IPS-20b (cell line): ENCODE results near the gene EIPR1.

Experiments
- H3K27ac ChIP-seq: one replicate; pipeline ENCODE4 v1.5.1; 2013; ENCODE audit warnings: low read length
- H3K27me3 ChIP-seq: 2 replicates; pipeline ENCODE4 v1.6.1; 2013; ENCODE audit warnings: mild to moderate bottlenecking, low read length, inconsistent platforms; ENCODE audit not compliant: insufficient read depth
- H3K36me3 ChIP-seq: 2 replicates; pipeline ENCODE4 v1.6.1; 2013; ENCODE audit warnings: low read depth, mild to moderate bottlenecking, inconsistent platforms, low read length, moderate library complexity; ENCODE audit not compliant: insufficient read depth
- H3K4me1 ChIP-seq: 2 replicates; pipeline ENCODE4 v1.6.1; 2013; ENCODE audit warnings: mild to moderate bottlenecking, control low read depth, inconsistent platforms, low read length, moderate library complexity; ENCODE audit not compliant: insufficient read depth
- H3K4me3 ChIP-seq: 2 replicates; pipeline ENCODE4 v1.5.1; 2013; ENCODE audit warnings: mild to moderate bottlenecking, low read length, inconsistent platforms
- H3K9ac ChIP-seq: 2 replicates; pipeline ENCODE4 v1.6.1; 2013; ENCODE audit warnings: low read depth, mild to moderate bottlenecking, inconsistent platforms, low read length, moderate library complexity
- H3K9me3 ChIP-seq: 2 replicates; pipeline ENCODE4 v1.6.1; 2013; ENCODE audit warnings: mild to moderate bottlenecking, low read depth, low read length, inconsistent platforms; ENCODE audit not compliant: insufficient read depth

EIPR1 gene

DNA sequence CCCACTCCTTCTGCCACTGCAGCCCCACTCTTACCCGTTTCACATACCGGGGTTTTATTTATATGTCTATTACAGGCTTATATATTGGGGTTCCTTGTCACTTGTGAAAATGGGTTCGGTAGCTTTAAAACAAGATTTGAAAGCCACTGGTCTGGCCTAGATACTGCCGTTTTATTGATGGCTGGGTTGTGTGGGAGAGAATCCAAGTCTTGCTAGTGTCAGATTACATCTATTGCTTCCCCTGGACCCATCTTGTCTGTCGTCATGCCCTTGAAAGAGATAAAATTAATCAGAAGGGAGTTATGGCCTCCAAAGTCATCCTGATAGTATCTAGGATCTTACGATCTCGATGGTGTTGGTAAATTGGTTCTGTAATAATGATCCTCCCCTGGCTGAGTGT, 79.4 kb downstream of the EIPR1 start:
- no peaks in the 10 kb centered on the region for H3K36me3 ChIP-seq
- peaks cover 10% of the 10 kb centered on the region for H3K4me1 ChIP-seq
- no peak overlapping the region for H3K9ac ChIP-seq
- no peak overlapping the region for H3K27ac ChIP-seq
- no peaks in the 10 kb centered on the region for H3K9me3 ChIP-seq
- no peak overlapping the region for H3K4me3 ChIP-seq
- no peaks in the 10 kb centered on the region for H3K27me3 ChIP-seq

DNA sequence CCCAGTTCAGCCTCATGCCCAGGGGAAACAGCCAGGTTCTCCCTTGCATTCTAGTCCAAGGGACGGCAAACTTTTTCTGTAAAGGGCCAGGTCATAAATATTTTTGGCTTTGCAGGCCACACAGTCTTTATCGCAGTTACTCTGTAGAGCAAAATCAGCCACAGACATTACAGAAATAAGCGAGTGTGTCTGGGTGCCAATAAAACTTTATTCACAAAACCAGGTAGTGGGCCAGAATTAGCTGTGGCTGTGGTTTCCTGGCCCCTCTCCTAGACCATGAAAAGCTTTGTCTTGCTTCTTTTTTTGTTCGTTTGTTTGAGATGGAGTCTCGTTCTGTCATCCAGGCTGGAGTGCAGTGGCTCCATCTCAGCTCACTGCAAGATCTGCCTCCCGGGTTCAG, 80.1 kb downstream of the EIPR1 start:
- Histone ChIP-seq H3K9me3 (no peaks in the 10 kb centered on the region), H3K27me3 (no peaks in the 10 kb centered on the region), H3K27ac (no peak overlapping the region), H3K4me3 (no peak overlapping the region), H3K9ac (no peak overlapping the region), H3K4me1 (peaks cover 10% of the 10 kb centered on the region), H3K36me3 (no peaks in the 10 kb centered on the region)

DNA sequence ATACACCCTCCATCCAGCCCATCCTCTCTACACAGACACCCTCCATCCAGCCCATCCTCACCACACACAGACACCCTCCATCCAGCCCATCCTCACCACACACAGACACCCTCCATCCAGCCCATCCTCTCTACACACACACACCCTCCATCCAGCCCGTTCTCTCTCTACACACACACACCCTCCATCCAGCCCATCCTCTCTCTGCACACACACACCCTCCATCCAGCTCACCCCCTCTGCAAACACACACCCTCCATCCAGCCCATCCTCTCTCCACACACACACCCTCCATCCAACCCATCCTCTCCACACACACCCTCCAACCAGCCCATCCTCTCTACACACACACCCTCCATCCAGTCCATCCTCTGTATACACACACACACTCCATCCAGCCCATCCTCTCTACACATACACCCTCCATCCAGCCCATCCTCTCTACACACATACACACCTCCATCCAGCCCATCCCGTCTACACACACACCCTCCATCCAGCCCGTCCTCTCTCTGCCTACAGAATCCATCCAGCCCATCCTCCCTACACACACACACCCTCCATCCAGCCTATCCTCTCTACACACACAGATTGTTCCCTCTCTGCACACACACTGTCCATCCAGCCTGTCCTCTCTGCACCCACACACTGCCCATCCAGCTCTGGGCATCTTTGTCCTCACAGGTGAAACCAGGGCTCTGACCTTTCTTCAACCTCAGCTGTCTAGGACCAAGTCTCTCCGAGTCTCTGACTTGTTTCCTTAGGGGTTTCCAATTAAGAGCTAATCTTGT, 81.2 kb downstream of the EIPR1 start:
- H3K36me3 ChIP-seq = no peaks in the 10 kb centered on the region
- no peak overlapping the region for H3K9ac ChIP-seq

DNA sequence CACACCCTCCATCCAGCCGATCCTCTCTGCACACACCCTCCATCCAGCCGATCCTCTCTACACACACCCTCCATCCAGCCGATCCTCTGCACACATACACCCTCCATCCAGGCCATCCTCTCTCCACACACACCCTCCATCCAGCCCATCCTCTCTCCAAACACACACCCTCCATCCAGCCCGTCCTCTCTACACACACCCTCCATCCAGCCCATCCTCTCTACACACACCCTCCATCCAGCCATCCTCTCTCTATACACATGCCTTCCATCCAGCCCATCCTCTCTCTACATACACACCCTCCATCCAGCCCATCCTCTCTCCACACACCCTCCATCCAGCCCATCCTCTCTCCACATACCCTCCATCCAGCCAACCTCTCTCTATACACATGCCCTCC, 83.1 kb downstream of the EIPR1 start:
- H3K36me3 ChIP-seq = no peaks in the 10 kb centered on the region
- no peaks in the 10 kb centered on the region for H3K27me3 ChIP-seq
- no peaks in the 10 kb centered on the region for H3K9me3 ChIP-seq
- peaks cover 3% of the 10 kb centered on the region; the same call in 1 of the 2 replicates for H3K4me1 ChIP-seq
- no peak overlapping the region for H3K27ac ChIP-seq
- no peak overlapping the region for H3K9ac ChIP-seq
- no peak overlapping the region for H3K4me3 ChIP-seq

More for the DNA sequence above, 81.2 kb downstream of the EIPR1 start:
- H3K27ac ChIP-seq = no peak overlapping the region
- no peak overlapping the region for H3K4me3 ChIP-seq
- H3K9me3 ChIP-seq = no peaks in the 10 kb centered on the region
- peaks cover 10% of the 10 kb centered on the region for H3K4me1 ChIP-seq
- H3K27me3 ChIP-seq = no peaks in the 10 kb centered on the region

DNA sequence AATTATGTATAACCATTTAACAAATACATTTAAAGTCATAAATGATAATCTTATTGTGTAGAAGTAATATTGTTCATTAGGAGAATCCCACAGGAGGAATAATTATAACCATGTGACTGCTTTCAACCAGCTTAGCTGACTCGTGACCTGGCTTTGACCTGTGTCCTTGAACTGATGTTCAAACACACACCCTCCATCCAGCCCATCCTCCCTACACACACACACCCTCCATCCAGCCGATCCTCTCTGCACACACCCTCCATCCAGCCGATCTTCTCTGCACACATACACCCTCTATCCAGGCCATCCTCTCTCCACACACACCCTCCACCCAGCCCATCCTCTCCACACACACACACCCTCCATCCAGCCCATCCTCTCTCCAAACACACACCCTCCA, 83.5 kb downstream of the EIPR1 start:
- Histone ChIP-seq H3K27ac (no peak overlapping the region), H3K4me1 (peaks cover 3% of the 10 kb centered on the region; the same call in 1 of the 2 replicates), H3K36me3 (no peaks in the 10 kb centered on the region), H3K27me3 (no peaks in the 10 kb centered on the region), H3K4me3 (no peak overlapping the region), H3K9me3 (no peaks in the 10 kb centered on the region), H3K9ac (no peak overlapping the region)

DNA sequence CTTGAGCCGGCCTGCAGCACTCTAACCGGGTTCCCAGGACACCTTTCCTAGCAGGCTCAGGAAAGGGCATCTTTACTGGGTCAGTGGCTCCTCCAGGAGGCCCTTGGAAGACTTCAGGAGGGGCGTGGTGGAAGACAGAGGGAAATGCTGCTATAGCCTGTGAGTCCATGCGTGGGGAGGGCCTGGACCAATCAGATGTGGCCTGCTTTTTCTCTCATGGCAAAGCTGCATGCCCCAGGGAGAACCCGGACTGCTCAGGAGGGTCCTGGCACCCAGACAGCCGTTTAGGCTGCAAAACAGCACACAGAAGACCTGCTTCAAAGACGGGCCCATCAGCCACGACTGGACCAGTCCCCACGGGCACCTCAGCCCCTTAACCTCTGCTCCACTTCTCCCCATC, 84.4 kb downstream of the EIPR1 start:
- Histone ChIP-seq H3K9me3 (no peaks in the 10 kb centered on the region), H3K4me1 (peaks cover 3% of the 10 kb centered on the region; the same call in 1 of the 2 replicates), H3K27me3 (no peaks in the 10 kb centered on the region), H3K9ac (no peak overlapping the region), H3K27ac (no peak overlapping the region), H3K36me3 (no peaks in the 10 kb centered on the region), H3K4me3 (no peak overlapping the region)

DNA sequence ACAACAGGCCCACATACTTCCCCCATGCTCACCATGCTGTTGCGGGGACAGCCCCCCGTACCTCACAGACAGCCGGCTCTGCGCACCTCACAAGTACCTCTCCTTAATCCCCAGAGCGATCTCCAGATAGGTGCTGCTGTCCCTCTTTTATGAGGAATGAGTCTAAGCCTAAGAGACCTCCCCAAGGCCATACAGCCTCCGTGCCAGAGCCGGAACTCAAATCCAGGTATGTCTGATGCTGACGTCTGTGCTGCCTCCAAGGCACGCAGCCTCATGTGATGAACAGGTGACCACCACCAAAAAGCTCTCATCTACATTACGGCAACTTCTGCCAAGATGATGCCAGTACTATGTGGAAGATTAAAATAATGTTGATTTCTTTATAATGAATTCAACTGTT, 85.2 kb downstream of the EIPR1 start:
- H3K4me3 ChIP-seq = no peak overlapping the region

DNA sequence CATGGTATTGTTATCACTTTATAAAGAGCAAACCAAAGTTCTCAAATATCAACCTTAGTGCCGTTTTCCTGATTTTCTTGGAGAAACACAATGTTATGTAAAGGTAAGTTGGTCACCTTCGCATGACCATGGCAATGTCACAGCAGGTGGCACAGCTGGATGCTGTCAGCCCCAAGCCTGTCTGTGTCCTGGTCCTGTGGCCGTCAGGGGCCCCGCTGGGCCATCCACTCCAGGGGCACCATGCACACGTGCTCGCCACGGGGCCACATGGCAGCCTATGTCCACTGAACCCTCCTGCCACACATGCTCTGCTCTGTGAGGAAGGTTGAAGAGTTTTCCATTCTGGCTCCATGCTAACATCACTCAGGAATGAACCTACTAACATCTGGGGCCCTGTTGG, 85.9 kb downstream of the EIPR1 start:
- Histone ChIP-seq H3K36me3 (no peaks in the 10 kb centered on the region), H3K9ac (no peak overlapping the region), H3K27ac (no peak overlapping the region), H3K27me3 (no peaks in the 10 kb centered on the region), H3K4me3 (no peak overlapping the region), H3K4me1 (peaks cover 3% of the 10 kb centered on the region; the same call in 1 of the 2 replicates), H3K9me3 (no peaks in the 10 kb centered on the region)

More for the DNA sequence above, 85.2 kb downstream of the EIPR1 start:
- Histone ChIP-seq H3K27ac (no peak overlapping the region), H3K36me3 (no peaks in the 10 kb centered on the region), H3K9ac (no peak overlapping the region), H3K27me3 (no peaks in the 10 kb centered on the region), H3K4me1 (peaks cover 3% of the 10 kb centered on the region; the same call in 1 of the 2 replicates), H3K9me3 (no peaks in the 10 kb centered on the region)

DNA sequence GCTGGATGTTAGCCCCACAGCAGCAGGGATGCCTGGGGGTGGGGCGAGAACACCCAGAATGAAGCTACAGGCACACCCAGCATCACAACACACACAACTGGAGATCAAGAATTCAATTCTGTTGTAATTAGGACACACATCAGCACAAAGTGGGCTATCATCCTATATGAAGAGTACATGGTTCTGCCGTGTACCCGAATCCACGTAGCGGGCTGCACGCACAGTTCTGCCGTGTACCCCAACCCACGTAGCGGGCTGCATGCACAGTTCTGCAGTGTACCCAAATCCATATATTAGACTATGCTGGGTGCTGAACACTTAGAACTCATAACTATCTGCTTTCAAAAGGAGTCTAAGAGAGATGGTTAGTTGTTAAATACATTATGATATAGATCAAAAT, 86.5 kb downstream of the EIPR1 start:
- Histone ChIP-seq H3K9ac (no peak overlapping the region), H3K9me3 (no peaks in the 10 kb centered on the region), H3K4me3 (no peak overlapping the region), H3K27ac (no peak overlapping the region), H3K27me3 (no peaks in the 10 kb centered on the region), H3K36me3 (no peaks in the 10 kb centered on the region), H3K4me1 (peaks cover 3% of the 10 kb centered on the region; the same call in 1 of the 2 replicates)

DNA sequence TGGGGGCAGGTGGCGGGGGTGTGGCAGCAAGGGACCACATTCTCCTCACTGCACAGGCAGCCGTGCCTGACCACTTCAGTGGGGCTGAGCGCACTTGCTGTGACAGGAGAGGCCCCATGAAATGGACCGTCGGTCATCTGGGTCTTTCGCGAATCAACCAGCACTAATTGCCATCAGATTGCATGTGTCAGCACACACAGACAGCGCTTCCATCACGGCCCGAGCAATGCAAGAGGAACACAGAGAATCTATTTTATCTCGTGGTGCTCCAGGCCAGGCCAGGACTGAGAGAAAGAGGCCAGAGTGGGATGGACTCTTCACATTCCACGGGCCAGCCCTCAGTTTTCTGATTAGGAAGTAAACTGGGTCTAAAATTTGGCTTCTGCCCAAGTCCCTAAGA, 87.0 kb downstream of the EIPR1 start:
- Histone ChIP-seq H3K36me3 (no peaks in the 10 kb centered on the region), H3K27ac (no peak overlapping the region), H3K27me3 (no peaks in the 10 kb centered on the region), H3K9me3 (no peaks in the 10 kb centered on the region), H3K4me1 (peaks cover 3% of the 10 kb centered on the region; the same call in 1 of the 2 replicates), H3K9ac (no peak overlapping the region), H3K4me3 (no peak overlapping the region)

DNA sequence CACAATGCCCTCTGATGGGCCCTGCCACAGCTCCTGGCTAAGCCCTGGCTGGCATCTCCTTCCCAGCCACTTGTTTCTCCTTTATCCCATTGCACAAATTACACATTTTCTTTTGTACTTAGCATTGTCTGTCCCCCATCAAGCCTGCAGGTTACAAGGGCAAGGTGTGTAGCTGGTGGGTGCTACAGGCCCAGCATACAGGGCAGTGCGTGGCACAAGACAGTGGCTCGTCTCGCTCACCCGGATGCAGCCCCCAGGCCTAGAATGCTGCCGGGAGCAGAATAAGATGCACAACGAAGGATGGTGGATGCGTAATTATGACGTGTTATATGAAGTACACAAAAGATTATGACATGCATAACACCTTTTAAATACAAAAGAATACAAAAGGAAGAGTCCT, 87.6 kb downstream of the EIPR1 start:
- Histone ChIP-seq H3K27ac (no peak overlapping the region), H3K36me3 (no peaks in the 10 kb centered on the region), H3K4me3 (no peak overlapping the region), H3K27me3 (no peaks in the 10 kb centered on the region), H3K9me3 (no peaks in the 10 kb centered on the region), H3K4me1 (peaks cover 3% of the 10 kb centered on the region; the same call in 1 of the 2 replicates), H3K9ac (no peak overlapping the region)

DNA sequence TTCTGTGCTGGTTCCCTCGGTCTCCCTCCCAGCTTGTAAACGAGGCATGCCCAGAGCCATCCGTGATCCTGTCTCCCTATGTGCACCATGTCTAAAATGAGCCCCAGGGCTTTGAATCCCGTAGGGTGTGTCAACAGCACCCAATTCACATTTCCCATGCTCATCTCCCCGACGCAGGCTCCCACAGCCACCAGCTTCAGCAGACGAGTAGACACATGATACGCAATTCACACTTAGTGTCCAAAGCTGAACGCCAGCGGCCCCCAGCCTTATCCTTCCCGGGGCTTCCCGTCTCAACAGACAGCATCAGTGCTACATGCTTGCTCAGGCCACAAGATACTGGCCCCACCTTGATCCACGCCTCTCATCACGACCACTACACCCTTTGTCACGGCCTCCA, 88.1 kb downstream of the EIPR1 start:
- no peaks in the 10 kb centered on the region for H3K36me3 ChIP-seq
- no peak overlapping the region for H3K9ac ChIP-seq
- H3K4me1 ChIP-seq = peaks cover 3% of the 10 kb centered on the region; the same call in 1 of the 2 replicates
- no peak overlapping the region for H3K4me3 ChIP-seq
- H3K27me3 ChIP-seq = no peaks in the 10 kb centered on the region
- no peaks in the 10 kb centered on the region for H3K9me3 ChIP-seq
- no peak overlapping the region for H3K27ac ChIP-seq
